PC-3 (cell line): ENCODE measurements around the gene PCARE. TPM values are rescaled to one million over a fixed set of nuclear protein-coding genes. Genes with fewer than 3 reads are reported as not detected.

Experiments used
- ATAC-seq: fragments of 200-7000 bp; cut with Tn5 transposase; 2 replicates; pipeline ENCODE4 v1.9.1; 2020; ENCODE audit warnings: mild to moderate bottlenecking, moderate library complexity
- BruUV-seq: library from RNA; stranded (reverse); fragments of 400-500 nt; replicated peaks from 2 replicates; lab custom pipeline; 2021; lab: Mats Ljungman, UMichigan
- CTCF ChIA-PET: fragments of 300-600 bp; sonication (Branson Sonifier 250); formaldehyde crosslinking; loops from one replicate; lab custom pipeline; 2022; ENCODE audit warnings: antibody characterized with exemption; lab: Charles Lee
- POLR2A ChIA-PET: fragments of 300-600 bp; sonication (Branson Sonifier 250); formaldehyde crosslinking; loops from one replicate; lab custom pipeline; 2022; ENCODE audit warnings: antibody characterized with exemption; ENCODE audit not compliant: unreplicated experiment; lab: Charles Lee
- DNase-seq: peaks from one replicate; pipeline ENCODE4 v3.0.0-alpha.2; 2015
- H2AFZ ChIP-seq: fragments of 300-600 bp; sonication (generic); 2 replicates; pipeline ENCODE4 v1.6.0; 2016; ENCODE audit warnings: antibody characterized with exemption, low read length
- H3F3A ChIP-seq: fragments of 300-600 bp; sonication (generic); one replicate; pipeline ENCODE4 v1.6.0; 2017; ENCODE audit warnings: antibody characterized with exemption, low read length, control low read depth, mild to moderate bottlenecking; ENCODE audit not compliant: unreplicated experiment
- H3K27ac ChIP-seq: fragments of 300-600 bp; sonication (generic); 2 replicates; pipeline ENCODE4 v1.5.1; 2016; ENCODE audit warnings: mild to moderate bottlenecking, low read length
- H3K27me3 ChIP-seq: fragments of 300-600 bp; sonication (generic); 2 replicates; pipeline ENCODE4 v1.6.1; 2016; ENCODE audit warnings: low read length, mixed read lengths
- H3K36me3 ChIP-seq: fragments of 300-600 bp; sonication (generic); 2 replicates; pipeline ENCODE4 v1.6.1; 2016; ENCODE audit warnings: low read depth, mixed run types, low read length, mixed read lengths
- H3K4me1 ChIP-seq: fragments of 300-600 bp; sonication (generic); 2 replicates; pipeline ENCODE4 v1.5.1; 2016; ENCODE audit warnings: low read length; ENCODE audit not compliant: insufficient read depth
- H3K4me2 ChIP-seq: fragments of 300-600 bp; sonication (generic); 2 replicates; pipeline ENCODE4 v1.6.0; 2016; ENCODE audit warnings: low read length
- H3K4me3 ChIP-seq: fragments of 300-600 bp; sonication (generic); 2 replicates; pipeline ENCODE4 v1.5.1; 2016; ENCODE audit warnings: mild to moderate bottlenecking, low read length, mixed read lengths
- H3K79me2 ChIP-seq: fragments of 300-600 bp; sonication (generic); 2 replicates; pipeline ENCODE4 v1.6.1; 2017; ENCODE audit warnings: low read length, mixed read lengths
- H3K9ac ChIP-seq: fragments of 300-600 bp; sonication (generic); 2 replicates; pipeline ENCODE4 v1.6.0; 2016; ENCODE audit warnings: mild to moderate bottlenecking, low read length
- H3K9me2 ChIP-seq: fragments of 300-600 bp; sonication (generic); replicated peaks from 2 replicates; pipeline ENCODE4 v1.6.1; 2016; ENCODE audit warnings: mixed run types, low read length, mixed read lengths
- H3K9me3 ChIP-seq: fragments of 300-600 bp; sonication (generic); 2 replicates; pipeline ENCODE4 v1.6.1; 2016; ENCODE audit warnings: low read length, mixed read lengths
- H4K20me1 ChIP-seq: fragments of 300-600 bp; sonication (generic); 2 replicates; pipeline ENCODE4 v1.6.1; 2016; ENCODE audit warnings: low read length, mixed read lengths
- EZH2 ChIP-seq: fragments of 300-600 bp; sonication (generic); IDR thresholded peaks from one replicate; pipeline ENCODE4 v1.6.1; 2017; ENCODE audit warnings: antibody characterized with exemption, mild to moderate bottlenecking, low read length; ENCODE audit not compliant: unreplicated experiment
- EZH2phosphoT487 ChIP-seq: fragments of 300-600 bp; sonication (generic); IDR thresholded peaks from 2 replicates; pipeline ENCODE4 v1.6.1; 2018; ENCODE audit warnings: mild to moderate bottlenecking, antibody characterized with exemption, low read length, borderline replicate concordance
- intact Hi-C: fragments of 100-400 bp; cut with micrococcal nuclease; formaldehyde crosslinking; loops from 2 replicates; pipeline ENCODE4 v1.9.0; 2023
- total RNA-seq: library from RNA; depleted of rRNA; stranded (reverse); fragments of >200 nt; gene quantifications from 2 replicates; pipeline ENCODE4 v1.2.3, GENCODE V29; 2014
- TF ChIP-seq, protein P1 (sequence below): fragments of 300-600 bp; sonication (generic); conservative IDR thresholded peaks from 2 replicates; pipeline ENCODE4 v1.5.1; 2017; ENCODE audit warnings: antibody characterized with exemption, low read depth, mild to moderate bottlenecking, low read length

Gene PCARE
- total RNA-seq, 1 experiment from 2014 or later, result not detected

DNA sequence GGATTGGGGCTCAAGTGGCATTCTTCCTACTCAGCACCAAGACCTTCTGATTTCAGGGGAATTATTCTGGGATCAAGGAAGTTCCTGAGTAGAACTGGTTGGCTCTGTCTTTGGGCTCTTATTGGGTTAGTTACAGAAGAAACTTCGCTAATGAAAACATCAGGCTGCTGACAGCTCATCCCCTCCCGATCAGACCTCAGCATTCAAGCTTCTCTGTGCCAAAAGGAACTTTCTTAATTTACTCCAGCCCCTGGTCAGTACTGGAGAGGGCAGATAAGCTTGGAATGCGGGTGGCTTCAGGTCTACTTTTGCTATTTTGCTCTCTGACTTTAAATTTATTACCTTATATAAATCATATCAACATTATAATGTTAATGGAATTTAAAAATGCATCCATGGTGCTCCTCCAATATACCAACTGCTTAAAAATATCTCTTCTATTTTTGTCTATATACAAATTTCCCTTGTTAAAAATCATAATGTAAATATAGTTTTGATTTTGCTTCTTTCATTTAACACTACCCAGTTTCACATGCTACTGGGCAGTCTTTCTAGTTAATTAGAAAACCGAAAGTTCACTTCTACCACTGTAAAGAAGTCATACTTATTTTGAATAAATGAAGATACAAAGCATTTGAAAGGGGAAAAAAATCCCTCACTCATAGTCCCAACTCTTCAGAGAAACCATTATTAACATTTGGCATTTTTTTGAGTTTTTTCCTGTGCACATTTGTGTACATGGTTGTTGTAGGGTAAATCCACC, 34.4 kb downstream of the PCARE start:
- Histone ChIP-seq H2AFZ (no peak overlapping the region), H3K36me3 (no peaks in the 10 kb centered on the region), H3K27ac (no peak overlapping the region), H3K9me2 (no peaks in the 10 kb centered on the region), H3K4me2 (no peak overlapping the region), H3K27me3 (no peaks in the 10 kb centered on the region), H3K4me1 (no peaks in the 10 kb centered on the region), H3K9ac (no peak overlapping the region), H3K4me3 (no peak overlapping the region), H4K20me1 (no peaks in the 10 kb centered on the region), H3F3A (no peaks in the 10 kb centered on the region), H3K79me2 (no peaks in the 10 kb centered on the region), H3K9me3 (no peaks in the 10 kb centered on the region)
- ChIA-PET CTCF (no interaction called here), POLR2A (no interaction called here)
- TF ChIP-seq EZH2phosphoT487 (no peak), EZH2 (no peak)
- TF ChIP-seq, protein P1, sequence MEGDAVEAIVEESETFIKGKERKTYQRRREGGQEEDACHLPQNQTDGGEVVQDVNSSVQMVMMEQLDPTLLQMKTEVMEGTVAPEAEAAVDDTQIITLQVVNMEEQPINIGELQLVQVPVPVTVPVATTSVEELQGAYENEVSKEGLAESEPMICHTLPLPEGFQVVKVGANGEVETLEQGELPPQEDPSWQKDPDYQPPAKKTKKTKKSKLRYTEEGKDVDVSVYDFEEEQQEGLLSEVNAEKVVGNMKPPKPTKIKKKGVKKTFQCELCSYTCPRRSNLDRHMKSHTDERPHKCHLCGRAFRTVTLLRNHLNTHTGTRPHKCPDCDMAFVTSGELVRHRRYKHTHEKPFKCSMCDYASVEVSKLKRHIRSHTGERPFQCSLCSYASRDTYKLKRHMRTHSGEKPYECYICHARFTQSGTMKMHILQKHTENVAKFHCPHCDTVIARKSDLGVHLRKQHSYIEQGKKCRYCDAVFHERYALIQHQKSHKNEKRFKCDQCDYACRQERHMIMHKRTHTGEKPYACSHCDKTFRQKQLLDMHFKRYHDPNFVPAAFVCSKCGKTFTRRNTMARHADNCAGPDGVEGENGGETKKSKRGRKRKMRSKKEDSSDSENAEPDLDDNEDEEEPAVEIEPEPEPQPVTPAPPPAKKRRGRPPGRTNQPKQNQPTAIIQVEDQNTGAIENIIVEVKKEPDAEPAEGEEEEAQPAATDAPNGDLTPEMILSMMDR, result no peak
- DNase-seq (no peak), ATAC-seq (no peak)
- BruUV-seq, result no TSS peak
- intact Hi-C loops, result no loop called here

GRCh38 chr2:29035016-29035745, 39.1 kb downstream of the PCARE start:
- intact Hi-C loops, result no loop called here
- CTCF ChIA-PET, result no interaction called here

More at GRCh38 chr2:29035016-29035745, 39.1 kb downstream of the PCARE start:
- no peak overlapping the region for H3K9ac ChIP-seq
- DNase-seq (no peak), ATAC-seq (no peak)
- no peak overlapping the region for H3K4me3 ChIP-seq
- no peaks in the 10 kb centered on the region for H3K36me3 ChIP-seq
- TF ChIP-seq EZH2phosphoT487 (no peak), EZH2 (no peak)
- TF ChIP-seq, protein P1, result no peak
- peaks cover 10% of the 10 kb centered on the region; the same call in 1 of the 2 replicates for H3K4me1 ChIP-seq
- H3K27me3 ChIP-seq, result no peaks in the 10 kb centered on the region
- H3K79me2 ChIP-seq, result no peaks in the 10 kb centered on the region
- H3K27ac ChIP-seq, result no peak overlapping the region
- no peak overlapping the region for H2AFZ ChIP-seq
- no TSS peak for BruUV-seq
- POLR2A ChIA-PET, result no interaction called here
- no peaks in the 10 kb centered on the region for H3K9me2 ChIP-seq
- H3K9me3 ChIP-seq, result no peaks in the 10 kb centered on the region
- no peak overlapping the region for H3K4me2 ChIP-seq
- H3F3A ChIP-seq, result no peaks in the 10 kb centered on the region
- no peaks in the 10 kb centered on the region for H4K20me1 ChIP-seq
